OCI-LY3 (cell line): ENCODE data around the gene PYGO1.

ENCODE experiments used
- H2AFZ ChIP-seq: fragments of 200-600, 300-600 bp; shearing (Covaris generic); 2 replicates; pipeline ENCODE4 v1.6.0; 2014; ENCODE audit warnings: antibody characterized with exemption, low read depth, low read length
- H3K27ac ChIP-seq: fragments of 200-600, 300-600 bp; sonication (generic); 2 replicates; pipeline ENCODE4 v1.5.1; 2014; ENCODE audit warnings: mild to moderate bottlenecking, low read length, moderate library complexity, mixed read lengths
- H3K27me3 ChIP-seq: fragments of 200-600, 300-600 bp; sonication (generic); 2 replicates; pipeline ENCODE4 v1.6.1; 2014; ENCODE audit warnings: low read depth, low read length, mixed read lengths
- H3K36me3 ChIP-seq: fragments of 200-600, 300-600 bp; sonication (generic); replicated peaks from 2 replicates; pipeline ENCODE3; 2014; ENCODE audit warnings: low read depth, low read length, mixed read lengths
- H3K4me1 ChIP-seq: fragments of 300-600, 200-600 bp; sonication (generic); 2 replicates; pipeline ENCODE4 v1.6.1; 2014; ENCODE audit warnings: low read length, mixed read lengths
- H3K4me2 ChIP-seq: fragments of 200-600, 300-600 bp; sonication (generic); 2 replicates; pipeline ENCODE4 v1.6.1; 2014; ENCODE audit warnings: low read length, mixed read lengths
- H3K4me3 ChIP-seq: fragments of 300-600, 200-600 bp; sonication (generic); 2 replicates; pipeline ENCODE4 v1.5.1; 2014; ENCODE audit warnings: antibody characterized with exemption, mild to moderate bottlenecking, low read length, moderate library complexity
- H3K79me2 ChIP-seq: fragments of 300-600, 200-600 bp; shearing (Covaris generic); 2 replicates; pipeline ENCODE4 v1.6.1; 2014; ENCODE audit warnings: mild to moderate bottlenecking, low read length, mixed read lengths
- H3K9ac ChIP-seq: fragments of 300-600, 200-600 bp; shearing (Covaris generic); 2 replicates; pipeline ENCODE4 v1.6.0; 2014; ENCODE audit warnings: mild to moderate bottlenecking, low read length, moderate library complexity
- H3K9me3 ChIP-seq: fragments of 200-600, 300-600 bp; shearing (Covaris generic); 2 replicates; pipeline ENCODE4 v1.6.1; 2014; ENCODE audit warnings: low read length, mixed read lengths; ENCODE audit not compliant: insufficient read depth
- H4K20me1 ChIP-seq: fragments of 200-600, 300-600 bp; sonication (generic); 2 replicates; pipeline ENCODE4 v1.6.1; 2016; ENCODE audit warnings: low read length, mixed read lengths; ENCODE audit not compliant: insufficient read depth
- CTCF ChIP-seq: fragments of 200-600, 300-600 bp; sonication (generic); IDR thresholded peaks from 2 replicates; pipeline ENCODE4 v1.5.1; 2014; ENCODE audit warnings: antibody characterized with exemption, low read length, low read depth
- EZH2phosphoT487 ChIP-seq: fragments of 200-600 bp; shearing (Covaris generic); IDR thresholded peaks from 2 replicates; pipeline ENCODE4 v1.6.1; 2018; ENCODE audit warnings: antibody characterized with exemption, mixed run types, low read depth

Gene PYGO1

GRCh38 chr15:55574096-55574495 is 14.0 kb downstream of the PYGO1 start:
- Histone ChIP-seq H2AFZ (no peak overlapping the region), H3K9me3 (peaks cover 4% of the 10 kb centered on the region; the same call in 1 of the 2 replicates), H3K9ac (no peak overlapping the region), H3K4me3 (no peak overlapping the region), H3K27ac (no peak overlapping the region), H3K79me2 (no peaks in the 10 kb centered on the region), H3K4me1 (no peaks in the 10 kb centered on the region), H3K36me3 (peaks cover 9% of the 10 kb centered on the region), H4K20me1 (no peaks in the 10 kb centered on the region), H3K27me3 (no peaks in the 10 kb centered on the region), H3K4me2 (no peak overlapping the region)
- no peak for TF ChIP-seq CTCF
- no peak for TF ChIP-seq EZH2phosphoT487

GRCh38 chr15:55573224-55573623 is 14.9 kb downstream of the PYGO1 start:
- Histone ChIP-seq H3K79me2 (no peaks in the 10 kb centered on the region), H3K4me2 (no peak overlapping the region), H2AFZ (no peak overlapping the region), H3K9me3 (peaks cover 4% of the 10 kb centered on the region; the same call in 1 of the 2 replicates), H3K4me1 (no peaks in the 10 kb centered on the region), H3K4me3 (no peak overlapping the region), H3K27ac (no peak overlapping the region), H3K27me3 (no peaks in the 10 kb centered on the region), H3K9ac (no peak overlapping the region), H3K36me3 (peaks cover 9% of the 10 kb centered on the region), H4K20me1 (no peaks in the 10 kb centered on the region)
- TF ChIP-seq CTCF (no peak), EZH2phosphoT487 (no peak)

GRCh38 chr15:55564347-55565145 is 23.6 kb downstream of the PYGO1 start:
- Histone ChIP-seq H3K36me3 (no peaks in the 10 kb centered on the region), H3K4me1 (no peaks in the 10 kb centered on the region), H4K20me1 (no peaks in the 10 kb centered on the region), H2AFZ (no peak overlapping the region), H3K4me3 (no peak overlapping the region), H3K27ac (no peak overlapping the region), H3K9ac (no peak overlapping the region), H3K79me2 (no peaks in the 10 kb centered on the region), H3K27me3 (no peaks in the 10 kb centered on the region), H3K4me2 (no peak overlapping the region), H3K9me3 (no peaks in the 10 kb centered on the region)
- TF ChIP-seq CTCF (no peak), EZH2phosphoT487 (no peak)

- H3K4me3 ChIP-seq, result no peak overlapping the region
- no peaks in the 10 kb centered on the region for H3K36me3 ChIP-seq
- TF ChIP-seq CTCF (no peak), EZH2phosphoT487 (no peak)
- no peaks in the 10 kb centered on the region for H4K20me1 ChIP-seq
- no peak overlapping the region for H3K4me2 ChIP-seq
- no peak overlapping the region for H3K9ac ChIP-seq
- H2AFZ ChIP-seq, result no peak overlapping the region
- H3K79me2 ChIP-seq, result no peaks in the 10 kb centered on the region
- no peak overlapping the region for H3K27ac ChIP-seq
- H3K4me1 ChIP-seq, result no peaks in the 10 kb centered on the region
- H3K9me3 ChIP-seq, result no peaks in the 10 kb centered on the region
- no peaks in the 10 kb centered on the region for H3K27me3 ChIP-seq
These were observed 25.5 kb downstream of the PYGO1 start for GRCh38 chr15:55562601-55563000.
